Suprapubic skin (tissue), 4 donors: Measurements from ENCODE around the gene MFSD11.

ENCODE experiments used
- CTCF ChIP-seq, 2 donors: fragments of 200-600 bp in 1 of 2; fragments of 450-650 bp in 1 of 2; sonication (generic) in 1 of 2; IDR thresholded peaks; one replicate each; pipeline ENCODE4 v1.5.1; 2016 to 2019; ENCODE audit warnings: antibody characterized with exemption in 2 of 2, mild to moderate bottlenecking in 1 of 2, moderate library complexity in 1 of 2
- EP300 ChIP-seq: sonication (generic); formaldehyde crosslinking; IDR thresholded peaks from one replicate; pipeline ENCODE4 v1.6.1; 2017; ENCODE audit warnings: antibody characterized with exemption
- POLR2A ChIP-seq, 2 donors: fragments of 450-650 bp; IDR thresholded peaks; one replicate each; pipeline ENCODE4 v1.6.1; 2017; ENCODE audit warnings: antibody characterized with exemption in 2 of 2, mild to moderate bottlenecking in 2 of 2, moderate library complexity in 2 of 2
- POLR2AphosphoS5 ChIP-seq, 3 donors: sonication (generic); formaldehyde crosslinking; IDR thresholded peaks; one replicate each; pipeline ENCODE4 v1.6.1; 2017; ENCODE audit warnings: antibody characterized with exemption in 3 of 3

GRCh38 chr17:76735586-76736348 lies 2.2 kb upstream of the MFSD11 start:
- no peak for TF ChIP-seq CTCF (IDR thresholded peaks at IDR 0.05)
- no peak for TF ChIP-seq POLR2A (IDR thresholded peaks at IDR 0.05)
- no peak for TF ChIP-seq POLR2AphosphoS5 (IDR thresholded peaks at IDR 0.05)
- no peak for TF ChIP-seq EP300
